GM19043 (cell line): ENCODE measurements around the gene CCDC12.
"Not testable (repeated sequence)": the region's sequence is repeated elsewhere in the genome, so short reads cannot be mapped to it uniquely, and the experiment has no call there.

Experiments used
- ATAC-seq: cut with Tn5 transposase; IDR thresholded peaks from one replicate; pipeline ENCODE4 v1.9.1; 2021; ENCODE audit warnings: low read depth; ENCODE audit not compliant: unreplicated experiment

CCDC12 gene

GRCh38 chr3:46927718-46928073 lies 48.8 kb downstream of the CCDC12 start:
- ATAC-seq, result no peak

- peak; percentile 56 for ATAC-seq
These were observed 49.5 kb downstream of the CCDC12 start for GRCh38 chr3:46926871-46927717.

- ATAC-seq, result no peak
These were observed 50.1 kb downstream of the CCDC12 start for GRCh38 chr3:46926447-46926846.

GRCh38 chr3:46926039-46926438 lies 50.5 kb downstream of the CCDC12 start:
- ATAC-seq, result no peak

- ATAC-seq, result no peak
These were observed 51.0 kb downstream of the CCDC12 start for GRCh38 chr3:46925585-46925934.

- no peak for ATAC-seq
These were observed 51.5 kb downstream of the CCDC12 start for GRCh38 chr3:46924921-46925584.

GRCh38 chr3:46923559-46924350 lies 52.8 kb downstream of the CCDC12 start:
- no peak for ATAC-seq

- ATAC-seq, result no peak
These were observed 53.5 kb downstream of the CCDC12 start for GRCh38 chr3:46922871-46923558.

GRCh38 chr3:46922426-46922825 lies 54.1 kb downstream of the CCDC12 start:
- no peak for ATAC-seq

GRCh38 chr3:46921871-46922271 lies 54.7 kb downstream of the CCDC12 start:
- no peak for ATAC-seq

GRCh38 chr3:46921041-46921440 lies 55.5 kb downstream of the CCDC12 start:
- ATAC-seq, result no peak

GRCh38 chr3:46918634-46919033 lies 57.9 kb downstream of the CCDC12 start:
- no peak for ATAC-seq

- no peak for ATAC-seq
These were observed 58.3 kb downstream of the CCDC12 start for GRCh38 chr3:46918202-46918601.

- no peak for ATAC-seq
These were observed 59.3 kb downstream of the CCDC12 start for GRCh38 chr3:46917257-46917656.

- ATAC-seq, result no peak
These were observed 59.7 kb downstream of the CCDC12 start for GRCh38 chr3:46916799-46917198.

- ATAC-seq, result no peak
These were observed 60.3 kb downstream of the CCDC12 start for GRCh38 chr3:46916278-46916677.

- no peak for ATAC-seq
These were observed 61.2 kb downstream of the CCDC12 start for GRCh38 chr3:46915297-46915822.

GRCh38 chr3:46914849-46915248 lies 61.7 kb downstream of the CCDC12 start:
- no peak for ATAC-seq

GRCh38 chr3:46913644-46914043 lies 62.9 kb downstream of the CCDC12 start:
- no peak for ATAC-seq

- no peak for ATAC-seq
These were observed 63.6 kb downstream of the CCDC12 start for GRCh38 chr3:46912986-46913385.

GRCh38 chr3:46910914-46911313 lies 65.6 kb downstream of the CCDC12 start:
- not testable (repeated sequence) for ATAC-seq
